Caki2 (cell line): ENCODE measurements around the gene CBX2. TPM values are rescaled to one million over a fixed set of nuclear protein-coding genes. Genes with fewer than 3 reads are reported as not detected.
A peak's percentile ranks its signal among the peaks of the same experiment; 100 is the strongest.

Experiments used
- DNase-seq: peaks from one replicate; pipeline ENCODE4 v3.0.0-alpha.2; 2015; ENCODE audit warnings: low read depth
- in situ Hi-C: cut with HindIII; loops from 2 replicates; pipeline ENCODE4 v1.10.0; 2016; ENCODE audit warnings: low sequenced_read_pairs, low pct_unique_long_range_greater_than_20kb, mixed read lengths
- total RNA-seq: library from RNA; depleted of rRNA; stranded (reverse); fragments of >200 nt; shearing (Covaris generic); gene quantifications from 2 replicates; pipeline ENCODE4 v1.2.3, GENCODE V29; 2014; ENCODE audit warnings: low replicate concordance

CBX2 gene
- total RNA-seq, 1 experiment from 2014 or later, result 14.7 TPM

- in situ Hi-C loops, result no loop called here
- DNase-seq, result peak; percentile 36
These were observed 16.0 kb downstream of the CBX2 start for GRCh38 chr17:79793924-79794304.

GRCh38 chr17:79794659-79795511 lies 16.9 kb downstream of the CBX2 start:
- no peak for DNase-seq
- in situ Hi-C loops, result no loop called here

GRCh38 chr17:79795795-79796443 lies 18.0 kb downstream of the CBX2 start:
- DNase-seq, result no peak
- in situ Hi-C loops, result no loop called here

GRCh38 chr17:79796444-79796762 lies 18.5 kb downstream of the CBX2 start:
- DNase-seq, result no peak
- in situ Hi-C loops, result no loop called here

GRCh38 chr17:79796763-79797491 lies 19.0 kb downstream of the CBX2 start, which contains the start of gene CBX8:
CBX8 (minus strand) TSS chr17:79797077; CDS start chr17:79796998, 79 bp downstream.
- in situ Hi-C loops, result no loop called here
- peak; percentile 99 for DNase-seq

- in situ Hi-C loops, result no loop called here
- DNase-seq, result no peak
These were observed 19.7 kb downstream of the CBX2 start for GRCh38 chr17:79797492-79798298.

GRCh38 chr17:79798299-79799173 lies 20.6 kb downstream of the CBX2 start:
- in situ Hi-C loops, result no loop called here
- no peak for DNase-seq

- in situ Hi-C loops, result no loop called here
- no peak for DNase-seq
These were observed 21.2 kb downstream of the CBX2 start for GRCh38 chr17:79799174-79799537.

GRCh38 chr17:79799538-79800324 lies 21.8 kb downstream of the CBX2 start:
- in situ Hi-C loops, result no loop called here

GRCh38 chr17:79800325-79801155 lies 22.6 kb downstream of the CBX2 start:
- in situ Hi-C loops, result no loop called here
- DNase-seq, result no peak

More at GRCh38 chr17:79799538-79800324, 21.8 kb downstream of the CBX2 start:
- DNase-seq, result no peak

GRCh38 chr17:79801156-79802038 lies 23.4 kb downstream of the CBX2 start:
- DNase-seq, result no peak
- in situ Hi-C loops, result no loop called here

- in situ Hi-C loops, result no loop called here
- no peak for DNase-seq
These were observed 24.2 kb downstream of the CBX2 start for GRCh38 chr17:79802039-79802735.

- in situ Hi-C loops, result no loop called here
- DNase-seq, result no peak
These were observed 24.9 kb downstream of the CBX2 start for GRCh38 chr17:79802736-79803420.

GRCh38 chr17:79803421-79803996 lies 25.6 kb downstream of the CBX2 start:
- no peak for DNase-seq
- in situ Hi-C loops, result no loop called here
